ENCODE results near the gene ADD2.
A peak's percentile ranks its signal among the peaks of the same experiment; 100 is the strongest.

Gene ADD2

DNA sequence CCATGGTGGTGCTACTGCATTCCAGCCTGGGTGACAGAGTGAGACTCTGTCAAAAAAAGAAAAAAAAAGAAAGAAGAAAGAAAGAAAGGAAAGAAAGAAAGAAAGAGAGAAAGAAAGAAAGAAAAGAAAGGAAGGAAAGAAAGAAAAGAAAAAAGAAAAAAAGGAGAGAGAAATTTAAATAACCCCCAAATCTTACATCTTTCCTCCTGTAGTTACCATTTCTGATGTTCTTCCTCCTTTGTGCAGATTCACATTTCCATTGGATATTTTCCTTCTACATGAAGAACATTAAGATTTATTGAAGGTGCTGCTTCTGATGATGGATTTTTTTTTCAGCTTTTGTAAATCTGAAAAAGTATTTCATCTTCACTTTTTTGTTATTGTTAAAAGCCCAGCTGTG is 117.0 kb downstream of the ADD2 start:
- H3K4me3 ChIP-seq (ENCODE audit: low read depth, low read length): no peak overlapping the region
- TF ChIP-seq, protein P1, sequence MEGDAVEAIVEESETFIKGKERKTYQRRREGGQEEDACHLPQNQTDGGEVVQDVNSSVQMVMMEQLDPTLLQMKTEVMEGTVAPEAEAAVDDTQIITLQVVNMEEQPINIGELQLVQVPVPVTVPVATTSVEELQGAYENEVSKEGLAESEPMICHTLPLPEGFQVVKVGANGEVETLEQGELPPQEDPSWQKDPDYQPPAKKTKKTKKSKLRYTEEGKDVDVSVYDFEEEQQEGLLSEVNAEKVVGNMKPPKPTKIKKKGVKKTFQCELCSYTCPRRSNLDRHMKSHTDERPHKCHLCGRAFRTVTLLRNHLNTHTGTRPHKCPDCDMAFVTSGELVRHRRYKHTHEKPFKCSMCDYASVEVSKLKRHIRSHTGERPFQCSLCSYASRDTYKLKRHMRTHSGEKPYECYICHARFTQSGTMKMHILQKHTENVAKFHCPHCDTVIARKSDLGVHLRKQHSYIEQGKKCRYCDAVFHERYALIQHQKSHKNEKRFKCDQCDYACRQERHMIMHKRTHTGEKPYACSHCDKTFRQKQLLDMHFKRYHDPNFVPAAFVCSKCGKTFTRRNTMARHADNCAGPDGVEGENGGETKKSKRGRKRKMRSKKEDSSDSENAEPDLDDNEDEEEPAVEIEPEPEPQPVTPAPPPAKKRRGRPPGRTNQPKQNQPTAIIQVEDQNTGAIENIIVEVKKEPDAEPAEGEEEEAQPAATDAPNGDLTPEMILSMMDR (IDR thresholded peaks at IDR 0.05; ENCODE audit: low read depth, low read length): no peak

DNA sequence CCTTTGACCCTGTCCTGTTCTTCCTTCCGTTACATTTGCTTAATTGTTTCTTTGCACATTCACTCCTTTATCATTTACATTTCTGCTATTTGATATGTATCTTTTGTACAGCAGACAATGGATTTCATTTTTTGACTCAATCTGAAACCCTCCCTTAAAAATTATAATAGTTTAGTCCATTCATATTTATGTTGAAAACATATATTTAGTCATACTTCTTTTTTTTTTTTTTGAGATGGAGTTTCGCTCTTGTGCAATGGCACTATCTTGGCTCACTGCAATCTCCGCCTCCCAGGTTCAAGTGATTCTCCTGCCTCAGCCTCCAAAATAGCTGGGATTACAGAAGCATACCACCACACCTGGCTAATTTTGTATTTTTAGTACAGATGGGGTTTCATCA is 119.0 kb downstream of the ADD2 start:
- no peak overlapping the region for H3K4me3 ChIP-seq (ENCODE audit: low read depth, low read length)
- TF ChIP-seq, protein P1 (IDR thresholded peaks at IDR 0.05; ENCODE audit: low read depth, low read length): no peak

DNA sequence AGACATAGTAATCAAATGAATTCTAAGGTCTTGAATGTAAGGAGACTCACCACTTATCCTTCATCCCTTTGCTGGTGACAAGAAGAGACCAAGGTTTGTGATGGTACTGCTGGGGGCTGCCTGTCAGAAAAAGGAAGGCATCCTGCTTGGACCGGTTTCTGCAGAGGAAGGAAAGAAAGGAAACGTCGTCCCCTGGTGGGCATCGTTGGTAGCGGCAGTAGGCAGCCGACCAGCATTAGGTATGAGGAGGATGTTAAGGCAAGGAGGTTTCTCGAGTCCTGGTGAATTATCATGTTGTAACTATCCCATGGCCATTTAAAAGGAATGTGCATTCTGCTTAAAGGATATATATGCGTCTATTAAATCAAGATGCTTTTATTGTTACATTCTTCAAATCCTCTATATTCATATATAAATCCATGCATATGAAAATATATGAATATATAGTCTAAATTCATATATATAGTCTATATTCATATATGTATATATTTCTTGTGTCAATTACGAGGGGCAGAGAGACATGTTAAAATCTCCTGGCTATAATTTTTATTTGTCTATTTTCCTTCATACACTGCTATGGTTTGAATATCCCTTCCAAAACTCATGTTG is 120.0 kb downstream of the ADD2 start:
- no peak overlapping the region for H3K4me3 ChIP-seq (ENCODE audit: low read depth, low read length)
- TF ChIP-seq, protein P1 (IDR thresholded peaks at IDR 0.05; ENCODE audit: low read depth, low read length): peak; percentile 99

DNA sequence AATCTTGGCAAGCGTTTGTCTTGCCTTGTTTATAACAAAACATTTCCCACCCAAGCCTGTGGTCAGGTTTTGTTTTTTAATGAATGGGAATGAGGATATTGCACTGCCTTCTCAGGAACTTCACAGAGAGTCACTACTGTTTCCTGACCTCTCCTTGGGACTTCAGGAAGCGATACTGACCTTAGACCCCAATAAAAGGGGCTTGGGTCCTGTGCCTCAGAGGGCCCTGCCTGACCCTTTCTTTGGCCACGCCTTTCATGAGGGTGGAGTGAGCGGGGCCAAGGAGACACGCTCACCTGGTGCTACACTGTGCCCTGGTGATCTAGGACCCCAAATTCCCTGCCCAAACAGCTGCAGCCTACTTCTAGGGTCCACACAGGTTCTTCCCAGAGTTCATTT is 121.6 kb downstream of the ADD2 start:
- TF ChIP-seq, protein P1 (IDR thresholded peaks at IDR 0.05; ENCODE audit: low read depth, low read length): no peak
- no peak overlapping the region for H3K4me3 ChIP-seq (ENCODE audit: low read depth, low read length)

DNA sequence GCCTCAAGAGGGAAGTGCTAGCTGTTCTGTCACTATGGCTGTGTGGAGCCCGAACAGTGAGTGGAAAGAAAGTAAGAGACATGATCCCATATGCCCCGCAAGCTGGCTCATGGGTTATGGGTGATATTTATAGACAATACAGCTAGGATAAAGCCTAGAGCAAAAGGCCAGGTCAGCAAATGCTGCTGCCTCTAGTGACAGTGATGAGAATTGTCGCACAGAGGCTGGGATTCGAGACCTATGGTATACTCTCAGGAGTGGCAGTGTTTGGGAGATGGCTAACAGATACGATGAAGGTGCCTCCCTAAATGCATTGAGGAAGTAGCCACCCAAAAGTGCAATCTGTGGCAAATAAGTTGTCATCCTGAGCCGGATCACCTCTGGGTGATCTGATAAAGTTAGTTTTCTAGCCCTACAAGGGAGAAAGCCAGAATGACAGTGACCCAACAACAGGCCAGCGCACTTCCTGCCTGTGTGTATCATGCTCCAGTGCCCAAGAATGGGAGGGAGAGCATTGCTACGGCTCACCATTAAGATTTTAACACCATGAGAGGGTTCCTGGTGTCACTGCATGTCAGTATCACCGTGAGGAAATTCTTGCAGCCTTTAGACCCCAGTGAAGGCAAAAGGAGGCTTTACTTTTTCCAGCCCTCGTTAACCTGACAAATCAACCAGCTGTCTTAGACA is 122.1 kb downstream of the ADD2 start:
- TF ChIP-seq, protein P1 (IDR thresholded peaks at IDR 0.05; ENCODE audit: low read depth, low read length): no peak
- H3K4me3 ChIP-seq (ENCODE audit: low read depth, low read length): no peak overlapping the region

DNA sequence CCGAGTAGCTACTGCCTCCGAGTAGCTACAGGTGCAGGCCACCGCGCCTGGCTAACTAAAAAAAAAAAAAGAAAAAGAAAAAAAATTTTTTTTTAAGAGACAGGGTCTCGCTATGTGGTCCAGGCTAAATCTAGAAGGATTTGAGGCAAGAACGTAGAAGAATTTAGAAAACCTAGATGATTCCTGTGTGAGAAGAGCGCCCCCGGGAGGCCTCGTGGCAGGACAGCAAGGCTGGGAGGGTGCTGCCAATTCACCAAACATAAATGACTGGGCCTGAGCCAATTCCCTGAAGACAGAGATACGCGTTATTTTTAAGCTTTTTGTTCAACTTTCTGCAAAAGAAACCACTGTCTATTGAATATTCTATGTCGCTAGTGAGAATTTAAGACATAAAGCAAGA is 124.3 kb downstream of the ADD2 start:
- no peak overlapping the region for H3K4me3 ChIP-seq (ENCODE audit: low read depth, low read length)
- TF ChIP-seq, protein P1 (IDR thresholded peaks at IDR 0.05; ENCODE audit: low read depth, low read length): 0 out of 2 replicates have a peak, but pooled peaks have one; percentile 15

DNA sequence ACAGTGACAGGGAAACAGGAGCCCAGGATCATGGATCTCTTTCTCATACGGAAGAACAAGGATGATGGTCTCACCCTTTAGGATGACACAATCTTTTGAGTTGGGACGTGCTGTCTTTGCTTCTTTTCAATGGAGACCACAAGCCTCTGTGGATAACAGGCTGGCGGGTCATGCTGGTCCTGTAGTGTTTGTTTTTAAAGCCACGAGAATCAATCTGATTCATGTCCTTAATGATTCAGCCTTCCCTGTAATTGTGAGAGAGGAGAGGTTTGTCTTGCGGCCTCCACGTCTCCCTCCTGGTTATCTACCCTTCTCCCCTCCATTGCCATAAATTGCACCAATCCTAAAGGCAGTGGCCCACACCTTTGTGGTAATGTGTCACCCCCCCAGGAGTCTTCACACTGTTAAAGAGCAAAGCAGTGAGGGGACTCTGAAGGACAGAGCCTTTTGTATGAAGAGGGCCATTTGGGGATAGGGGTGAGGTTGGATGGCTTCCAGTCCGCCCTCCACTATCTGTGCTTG is 126.7 kb downstream of the ADD2 start:
- H3K4me3 ChIP-seq (ENCODE audit: low read depth, low read length): no peak overlapping the region
- TF ChIP-seq, protein P1 (IDR thresholded peaks at IDR 0.05; ENCODE audit: low read depth, low read length): no peak
